GM21526 (cell line): Measurements from ENCODE around the gene NUPR2.
"Not testable (repeated sequence)": the region's sequence is repeated elsewhere in the genome, so short reads cannot be mapped to it uniquely, and the experiment has no call there.

ENCODE experiments used
- ATAC-seq: cut with Tn5 transposase; IDR thresholded peaks from one replicate; pipeline ENCODE4 v1.9.1; 2021; ENCODE audit warnings: moderate library complexity; ENCODE audit not compliant: unreplicated experiment, low FRiP score

The NUPR2 gene

DNA sequence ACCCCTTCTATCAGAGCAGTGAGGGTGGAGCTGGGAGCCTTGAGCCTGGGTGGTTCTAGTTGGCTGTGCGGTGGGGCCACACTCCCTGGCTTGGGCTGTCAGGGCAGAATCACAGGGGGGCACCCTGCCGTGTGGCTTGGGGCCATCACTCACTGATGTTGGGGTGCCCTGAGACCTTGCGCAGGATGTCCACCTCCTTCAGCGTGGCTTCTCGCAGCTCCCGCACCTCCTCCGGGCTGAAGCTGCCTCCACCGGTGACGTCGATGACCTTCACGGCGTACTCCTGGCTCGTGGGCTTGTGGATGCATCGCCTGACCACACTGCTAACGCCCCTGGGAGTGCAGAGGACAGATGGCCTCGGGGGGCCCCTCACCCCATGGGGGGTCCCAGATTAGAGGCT is 28.8 kb downstream of the NUPR2 start:
- ATAC-seq: no peak

DNA sequence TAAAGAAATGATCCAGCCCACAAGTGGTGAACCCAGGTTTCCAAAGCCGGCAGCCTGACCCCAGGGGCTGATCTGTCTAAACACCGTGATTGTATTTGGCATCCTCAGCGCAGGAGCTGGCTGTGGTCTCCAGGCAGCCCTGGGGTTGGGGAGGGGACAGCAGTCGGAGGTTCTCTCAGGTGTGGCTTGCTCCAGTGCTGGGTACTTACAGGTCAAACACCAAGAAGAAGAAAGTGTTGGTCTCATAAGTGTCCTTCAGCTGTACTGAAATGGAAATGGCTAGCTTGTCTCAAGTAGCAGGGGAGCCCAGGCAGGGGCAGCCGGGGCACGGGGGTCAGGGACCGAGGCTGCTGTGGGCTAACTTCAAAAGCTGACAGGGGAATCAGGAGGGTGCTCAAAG is 29.5 kb downstream of the NUPR2 start:
- ATAC-seq: no peak

GRCh38 chr7:56083150-56083785 is 32.9 kb downstream of the NUPR2 start:
- ATAC-seq: no peak

DNA sequence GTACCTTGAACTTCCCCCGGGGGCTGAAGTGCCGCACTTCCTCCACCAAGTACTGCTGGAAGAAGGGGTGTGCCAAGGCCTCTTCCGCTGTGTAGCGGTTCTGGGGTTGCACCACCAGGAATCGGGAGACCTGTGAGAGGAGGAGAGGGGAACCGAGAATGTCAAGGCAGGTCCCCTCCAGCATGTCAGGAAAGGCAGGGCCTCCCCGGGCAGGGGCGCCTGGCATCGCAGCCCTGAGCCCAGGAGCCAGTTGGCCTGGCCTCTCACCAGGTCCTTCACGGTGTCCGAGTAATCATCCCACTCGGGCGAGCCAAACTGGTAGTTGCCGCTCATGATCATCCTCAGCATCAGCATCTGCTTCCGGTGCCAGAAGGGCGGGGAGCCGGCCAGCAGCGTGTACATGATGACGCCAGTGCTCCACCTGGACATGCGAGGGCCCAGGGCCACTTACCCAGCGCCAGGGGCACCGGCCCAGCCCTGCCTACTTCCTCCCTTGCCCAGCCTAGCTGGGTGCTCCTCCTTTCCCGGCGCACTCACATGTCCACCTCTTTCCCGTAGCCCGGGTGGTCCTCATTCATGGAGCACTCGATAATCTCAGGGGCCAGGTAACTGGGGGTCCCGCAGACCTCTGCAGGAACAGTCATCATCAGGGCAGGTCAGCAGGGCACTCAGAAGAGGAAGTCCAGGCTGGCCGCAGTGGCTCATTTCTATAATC is 34.4 kb downstream of the NUPR2 start:
- ATAC-seq: no peak

- ATAC-seq: not testable (repeated sequence)
Observed at GRCh38 chr7:56080726-56081435, 35.3 kb downstream of the NUPR2 start.

- no peak for ATAC-seq
Observed at GRCh38 chr7:56079450-56080185, 36.6 kb downstream of the NUPR2 start.

DNA sequence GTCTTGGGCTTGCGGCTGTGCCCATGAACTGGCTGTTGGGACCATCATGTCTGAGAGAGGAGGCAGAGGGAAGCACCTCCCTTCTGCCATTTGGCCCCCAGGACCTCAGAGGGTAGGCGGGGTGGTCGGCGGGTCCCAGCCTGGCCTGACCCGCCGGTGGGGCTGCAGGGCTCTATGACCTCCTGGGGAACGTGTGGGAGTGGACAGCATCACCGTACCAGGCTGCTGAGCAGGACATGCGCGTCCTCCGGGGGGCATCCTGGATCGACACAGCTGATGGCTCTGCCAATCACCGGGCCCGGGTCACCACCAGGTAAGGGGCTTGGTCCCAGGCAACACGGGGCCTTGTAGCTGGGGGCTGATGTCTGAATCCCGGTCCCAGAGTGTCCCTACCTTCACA is 38.0 kb downstream of the NUPR2 start:
- no peak for ATAC-seq

DNA sequence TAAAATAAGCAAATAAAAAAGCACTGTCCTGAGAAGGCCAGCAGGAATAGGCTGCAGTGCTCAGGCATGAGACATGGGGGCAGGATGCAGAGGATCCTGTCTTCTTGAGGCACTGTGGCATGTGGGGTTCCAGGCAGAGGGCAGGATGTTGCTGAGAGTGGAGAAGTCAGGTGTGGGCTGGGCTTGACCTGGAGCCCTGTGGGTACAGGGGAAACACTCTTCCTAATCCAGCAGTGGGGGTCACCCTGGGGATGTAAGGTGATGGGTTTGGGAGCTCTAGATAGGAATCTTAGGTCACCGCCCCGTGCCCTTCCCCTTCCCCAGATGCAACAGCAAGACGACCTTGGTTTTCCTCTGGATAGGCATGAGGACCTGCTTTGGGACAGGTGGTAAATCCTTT is 38.5 kb downstream of the NUPR2 start:
- ATAC-seq: no peak

DNA sequence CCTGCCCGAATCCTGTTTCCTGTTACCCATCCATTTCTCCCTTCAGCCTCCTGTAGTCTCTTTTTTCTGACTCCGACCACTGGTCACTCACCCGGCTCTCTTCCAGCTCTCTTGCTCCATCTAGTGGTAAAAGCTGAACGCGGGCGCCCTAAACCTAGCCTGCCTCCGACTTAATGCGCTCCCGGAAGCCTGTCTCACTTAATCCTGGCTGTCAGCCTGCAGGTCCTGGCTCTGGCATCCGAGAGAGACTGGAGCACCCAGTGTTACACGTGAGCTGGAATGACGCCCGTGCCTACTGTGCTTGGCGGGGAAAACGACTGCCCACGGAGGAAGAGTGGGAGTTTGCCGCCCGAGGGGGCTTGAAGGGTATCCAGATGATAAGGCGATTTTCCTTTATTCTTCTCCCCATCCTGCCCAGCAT is 41.8 kb downstream of the NUPR2 start:
- peak; percentile 90 for ATAC-seq

DNA sequence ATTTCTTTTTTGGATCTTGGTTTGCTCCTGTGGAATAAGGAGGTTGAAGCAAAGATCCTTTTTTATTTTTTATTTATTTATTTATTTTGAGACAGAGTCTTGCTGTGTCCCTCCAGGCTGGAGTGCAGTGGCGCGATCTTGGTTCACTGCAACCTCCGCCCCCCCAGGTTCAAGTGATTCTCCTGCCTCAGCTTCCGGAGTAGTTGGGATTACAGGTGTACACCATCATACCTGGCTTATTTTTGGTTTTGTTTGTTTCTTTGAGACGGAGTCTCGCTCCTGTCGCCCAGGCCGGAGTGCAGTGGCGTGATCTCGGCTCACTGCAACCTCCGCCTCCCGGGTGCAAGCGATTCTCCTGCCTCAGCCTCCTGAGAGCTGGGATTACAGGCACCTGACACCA is 49.8 kb downstream of the NUPR2 start:
- not testable (repeated sequence) for ATAC-seq
